PFSK-1 (cell line): ENCODE results near the gene MSH5.

Experiments
- POLR2AphosphoS5 ChIP-seq: IDR thresholded peaks from 2 replicates; pipeline ENCODE4 v1.6.1; 2012; ENCODE audit warnings: low read depth, mild to moderate bottlenecking, control low read depth, low read length, moderate library complexity
- SIN3A ChIP-seq: IDR thresholded peaks from 2 replicates; pipeline ENCODE4 v1.6.1; 2012; ENCODE audit warnings: mild to moderate bottlenecking, low read length, moderate library complexity, borderline replicate concordance; ENCODE audit not compliant: insufficient read depth

DNA sequence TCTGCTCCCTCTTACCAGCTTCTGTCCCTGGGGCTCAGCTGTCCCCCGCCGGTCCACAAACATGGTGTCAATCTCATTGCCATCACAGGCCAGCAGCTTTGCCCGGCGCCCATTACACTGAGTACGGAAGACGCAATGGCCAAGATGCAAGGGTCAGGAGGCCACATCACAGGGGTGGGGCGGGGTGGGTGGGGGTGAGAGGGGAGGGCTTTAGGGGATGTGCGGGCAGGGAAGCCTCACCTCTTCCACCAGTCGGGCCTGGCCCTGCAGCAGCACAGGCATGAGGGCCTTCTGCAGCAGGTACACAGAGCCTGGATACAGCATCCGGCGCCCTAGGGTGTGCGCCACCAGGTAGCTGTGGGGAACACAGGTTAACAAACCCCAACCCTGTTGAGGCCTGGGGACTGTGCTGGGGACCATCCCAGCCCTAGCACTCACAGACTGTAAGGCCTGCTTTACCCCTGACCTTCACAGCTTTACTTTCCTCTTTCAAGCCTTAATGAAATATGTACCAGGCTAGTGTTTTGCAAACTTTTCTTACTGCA lies 48.2 kb upstream of the MSH5 start:
- TF ChIP-seq SIN3A (no peak), POLR2AphosphoS5 (no peak)
